HG03045 (cell line): ENCODE measurements around the gene UMODL1.
"Not testable (repeated sequence)": the region's sequence is repeated elsewhere in the genome, so short reads cannot be mapped to it uniquely, and the experiment has no call there.

Source experiments
- ATAC-seq: cut with Tn5 transposase; IDR thresholded peaks from one replicate; pipeline ENCODE4 v1.9.1; 2021; ENCODE audit warnings: mild to moderate bottlenecking, moderate library complexity; ENCODE audit not compliant: unreplicated experiment

The UMODL1 gene

DNA sequence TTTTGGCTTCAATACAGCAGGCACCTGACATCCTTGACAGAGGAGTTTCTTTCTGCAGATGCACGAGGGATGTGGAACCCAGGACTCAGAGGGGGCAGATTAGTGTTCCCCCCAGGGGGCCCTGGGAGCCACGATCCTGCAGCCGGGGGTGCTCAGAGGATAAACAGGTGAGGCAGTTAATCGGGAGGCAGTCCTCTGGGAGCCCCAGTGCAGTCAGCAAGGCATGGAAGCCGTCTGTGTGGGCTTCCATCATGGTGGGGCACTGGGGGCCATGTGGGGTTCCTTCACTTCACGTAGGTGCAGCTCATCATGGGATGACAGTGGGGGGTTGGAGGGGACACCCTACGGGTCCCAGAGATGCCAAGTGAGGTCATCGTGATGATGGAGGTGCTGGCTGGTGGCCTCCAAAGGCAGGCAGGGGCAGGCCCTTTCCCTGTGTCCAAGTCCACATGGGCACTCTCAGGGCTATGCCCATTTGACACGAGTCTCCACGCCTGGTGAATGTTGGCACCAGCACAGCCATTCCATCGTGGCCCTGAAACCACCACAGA lies 88.5 kb downstream of the UMODL1 start:
- ATAC-seq: no peak

DNA sequence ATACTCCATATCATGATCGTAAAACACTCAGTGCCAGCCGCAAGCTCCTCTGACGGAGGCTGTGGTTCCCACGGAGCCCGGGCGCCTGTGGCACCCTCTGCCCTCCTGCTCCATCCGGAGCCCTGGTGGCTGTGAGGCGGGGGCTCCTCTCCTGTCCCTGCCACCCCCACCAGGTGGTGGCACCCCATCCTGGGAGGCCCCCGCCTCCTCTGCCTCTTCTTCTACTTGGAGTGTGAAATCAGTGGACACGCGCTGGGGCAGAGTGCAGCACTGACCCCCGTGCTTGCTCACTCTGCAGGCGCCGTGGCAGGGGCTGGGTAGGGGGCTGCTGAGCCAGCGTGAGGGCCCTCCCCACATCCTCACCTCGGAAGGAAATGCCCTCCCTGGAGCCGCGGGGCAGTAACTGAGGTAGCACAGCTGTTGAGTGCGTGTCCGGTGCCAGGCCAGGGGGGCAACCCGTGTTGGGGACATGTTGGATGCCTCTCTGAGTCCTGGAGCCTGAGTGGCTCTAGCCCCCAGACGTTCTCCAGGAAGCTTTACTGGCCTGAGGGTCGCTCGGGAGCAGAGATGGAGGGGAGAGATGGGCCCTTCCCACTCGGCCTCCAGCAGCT lies 89.1 kb downstream of the UMODL1 start:
- ATAC-seq: no peak

DNA sequence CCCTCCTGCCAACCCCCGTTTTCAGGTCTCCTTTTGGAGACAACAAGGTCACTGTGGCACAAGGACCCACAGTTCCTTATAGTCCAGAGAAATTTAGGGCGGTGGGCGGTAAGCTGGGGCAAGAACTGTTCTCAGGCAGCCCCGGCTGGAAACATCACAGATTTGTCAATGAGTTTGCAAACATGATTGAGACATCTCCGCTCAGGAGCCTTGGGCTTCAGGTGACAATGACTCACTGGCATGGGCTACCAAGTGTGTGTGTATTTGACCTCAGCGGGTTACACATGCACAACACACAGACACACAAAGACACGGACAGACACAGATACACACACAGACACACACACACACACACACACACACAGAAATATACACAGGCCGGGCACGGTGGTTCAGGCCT lies 89.6 kb downstream of the UMODL1 start:
- no peak for ATAC-seq

DNA sequence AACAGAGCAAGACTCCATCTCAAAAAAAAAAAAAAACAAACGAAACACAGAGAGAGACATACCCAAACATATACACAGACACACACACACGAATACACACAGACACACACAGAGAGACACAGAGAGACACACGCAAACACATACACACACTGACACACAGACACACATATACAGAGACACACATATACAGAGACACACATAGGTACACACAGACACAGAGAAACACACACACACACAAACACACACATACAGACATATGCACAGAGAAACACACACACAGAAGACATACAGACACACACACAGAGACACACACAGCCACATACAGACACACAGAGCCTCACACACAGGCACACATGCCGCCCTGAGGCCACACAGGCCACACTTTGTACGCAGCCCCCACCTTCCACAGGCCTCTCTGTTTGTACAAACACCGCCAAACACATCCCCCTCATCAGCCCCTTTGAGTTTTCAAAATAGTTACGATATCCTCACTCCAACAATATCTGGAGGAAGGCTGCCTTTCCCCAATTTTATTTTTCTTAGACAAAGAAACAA lies 90.4 kb downstream of the UMODL1 start:
- ATAC-seq: no peak

DNA sequence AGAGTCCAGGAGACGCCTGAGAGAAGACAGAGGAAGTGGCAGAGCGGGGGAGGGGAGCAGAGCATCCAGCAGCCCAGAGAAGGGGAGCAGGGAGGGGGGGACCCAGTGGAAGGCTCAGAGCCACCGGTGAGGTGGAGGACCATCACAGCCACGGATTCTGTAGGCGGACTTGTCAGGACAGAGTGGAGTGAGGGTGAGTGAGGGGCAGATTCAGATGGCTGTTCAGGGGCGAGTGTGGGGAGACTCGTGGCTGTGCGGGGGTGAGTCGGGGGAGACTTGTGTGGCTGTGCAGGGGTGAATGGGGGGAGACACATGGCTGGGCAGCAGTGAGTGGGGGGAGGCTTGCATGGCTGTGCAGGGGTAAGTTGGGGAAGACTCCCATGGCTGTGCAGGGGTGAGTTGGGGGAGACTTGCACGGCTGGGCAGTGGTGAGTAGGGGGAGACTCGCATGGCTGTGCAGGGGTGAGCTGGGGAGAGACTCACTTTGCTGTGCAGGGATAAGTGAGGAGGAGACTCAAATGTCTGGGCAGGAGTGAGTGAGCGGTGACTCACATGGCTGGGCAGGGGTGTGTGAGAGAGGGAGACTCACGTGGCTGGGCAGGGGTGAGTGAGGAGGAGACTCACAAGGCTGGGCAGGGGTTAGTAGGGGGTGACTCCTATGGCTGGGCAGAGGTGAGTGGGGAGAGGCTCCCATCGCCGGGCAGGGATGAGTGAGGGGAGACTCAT lies 91.0 kb downstream of the UMODL1 start:
- no peak for ATAC-seq

DNA sequence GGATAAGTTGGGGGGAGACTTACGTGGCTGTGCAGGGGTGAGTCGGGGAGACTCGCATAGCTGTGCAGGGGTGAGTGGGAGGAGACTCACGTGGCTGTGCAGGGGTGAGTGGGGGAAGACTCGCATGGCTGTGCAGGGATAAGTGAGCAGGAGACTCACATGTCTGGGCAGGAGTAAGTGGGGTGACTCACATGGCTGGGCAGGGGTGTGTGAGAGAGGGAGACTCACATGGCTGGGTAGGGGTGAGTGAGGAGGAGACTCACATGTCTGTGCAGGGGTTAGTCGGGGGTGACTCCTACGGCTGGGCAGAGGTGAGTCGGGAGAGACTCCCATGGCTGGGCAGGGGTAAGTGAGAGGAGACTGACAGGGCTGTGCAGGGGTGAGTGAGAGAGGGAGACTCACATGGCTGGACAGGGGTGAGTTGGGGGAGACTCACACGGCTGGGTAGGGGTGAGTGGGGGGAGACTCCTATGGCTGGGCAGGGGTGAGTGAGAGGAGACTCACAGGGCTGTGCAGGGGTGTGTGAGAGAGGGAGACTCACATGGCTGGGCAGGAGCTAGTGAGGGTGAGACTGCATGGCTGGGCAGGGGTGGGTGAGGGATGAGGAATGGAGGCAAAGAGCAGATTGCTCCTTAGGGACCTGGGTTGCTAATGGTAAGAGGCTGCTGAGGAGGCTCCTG lies 91.9 kb downstream of the UMODL1 start:
- ATAC-seq: no peak

DNA sequence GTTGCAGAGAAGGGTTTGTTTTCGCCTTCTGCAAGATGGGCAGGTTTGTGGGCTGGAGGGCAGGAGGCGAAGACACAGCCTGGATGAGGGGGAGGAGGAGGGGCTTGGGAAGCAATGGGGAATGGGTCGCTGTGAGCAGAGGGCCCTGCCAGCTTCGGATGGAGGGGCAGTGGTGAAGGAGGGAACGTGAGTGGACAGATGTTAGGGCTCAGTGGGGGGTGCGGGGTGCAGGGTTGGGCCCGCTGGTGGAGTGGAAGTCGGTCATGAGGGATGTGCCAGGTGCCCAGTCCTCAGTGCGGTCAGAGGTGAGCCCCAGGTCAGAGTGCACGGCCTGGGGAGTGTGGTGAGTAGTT lies 92.4 kb downstream of the UMODL1 start:
- no peak for ATAC-seq

DNA sequence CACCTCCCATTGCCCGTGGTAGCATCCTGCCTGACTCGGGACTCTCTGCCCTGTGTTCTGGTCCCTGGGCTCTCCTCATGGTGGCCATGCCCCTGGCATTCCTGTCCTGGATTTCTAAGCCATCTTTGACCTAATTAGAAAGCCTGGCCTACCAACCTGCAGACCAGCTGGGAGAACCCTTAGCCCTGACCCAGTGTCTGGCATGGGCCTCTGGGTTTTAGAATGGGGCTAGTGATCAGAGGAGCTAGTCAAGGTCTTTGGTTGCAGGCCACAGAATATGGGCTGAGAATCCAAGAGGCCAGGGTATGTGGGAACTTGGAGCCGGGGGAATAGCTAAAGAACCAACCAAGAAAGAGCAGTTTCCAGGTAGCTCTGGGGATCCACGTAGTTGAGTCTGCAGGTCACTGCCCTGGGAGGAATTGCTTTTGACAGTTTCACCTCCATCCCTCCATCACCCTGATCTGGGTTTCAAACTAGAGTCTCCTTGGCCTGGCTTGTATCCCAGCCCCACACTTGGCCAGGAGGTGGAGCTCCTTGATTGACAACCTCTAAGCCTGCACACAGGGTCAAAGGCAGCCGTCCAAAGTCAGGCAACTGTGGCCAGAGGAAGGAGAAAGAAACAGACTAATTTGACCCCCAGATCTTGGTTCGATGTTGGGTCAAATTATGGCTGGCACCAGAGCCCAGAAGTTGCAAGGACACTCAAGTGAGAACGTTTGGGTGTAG lies 93.1 kb downstream of the UMODL1 start:
- no peak for ATAC-seq

DNA sequence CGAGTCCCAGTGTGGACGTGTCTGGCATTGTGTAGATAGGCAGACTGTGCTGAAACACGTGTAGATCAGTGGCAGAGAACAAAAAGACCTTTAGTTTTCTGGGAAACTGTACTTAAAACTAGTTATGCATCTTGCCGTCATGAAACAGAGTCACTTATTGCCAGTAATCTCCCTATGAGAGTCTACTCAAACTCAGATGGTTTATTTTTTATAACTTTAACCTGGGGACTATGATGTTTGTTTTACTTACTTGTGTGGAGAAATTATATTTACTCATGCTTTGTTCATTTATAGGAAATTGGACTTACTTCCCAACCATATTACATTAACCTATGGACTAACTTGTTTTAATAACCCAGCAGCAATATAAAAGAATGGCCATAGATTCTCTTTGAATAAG lies 93.7 kb downstream of the UMODL1 start:
- no peak for ATAC-seq

DNA sequence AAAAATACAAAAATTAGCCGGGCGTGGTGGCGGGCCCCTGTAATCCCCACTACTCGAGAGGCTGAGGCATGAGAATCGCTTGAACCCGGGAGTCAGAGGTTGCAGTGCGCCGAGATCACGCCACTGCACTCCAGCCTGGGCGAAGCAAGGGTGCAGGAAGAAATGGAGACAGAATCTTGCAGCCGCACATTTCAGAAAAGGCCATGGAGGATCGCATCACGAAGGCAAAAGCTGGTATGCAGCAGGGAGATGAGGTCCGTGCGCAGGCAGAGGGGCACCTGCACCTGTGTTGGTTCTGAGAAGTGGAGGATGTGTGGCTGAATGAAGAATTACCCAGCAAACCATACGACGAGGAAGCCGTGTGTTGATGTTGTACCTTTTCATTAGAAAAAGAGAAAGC lies 94.8 kb downstream of the UMODL1 start:
- ATAC-seq: no peak

DNA sequence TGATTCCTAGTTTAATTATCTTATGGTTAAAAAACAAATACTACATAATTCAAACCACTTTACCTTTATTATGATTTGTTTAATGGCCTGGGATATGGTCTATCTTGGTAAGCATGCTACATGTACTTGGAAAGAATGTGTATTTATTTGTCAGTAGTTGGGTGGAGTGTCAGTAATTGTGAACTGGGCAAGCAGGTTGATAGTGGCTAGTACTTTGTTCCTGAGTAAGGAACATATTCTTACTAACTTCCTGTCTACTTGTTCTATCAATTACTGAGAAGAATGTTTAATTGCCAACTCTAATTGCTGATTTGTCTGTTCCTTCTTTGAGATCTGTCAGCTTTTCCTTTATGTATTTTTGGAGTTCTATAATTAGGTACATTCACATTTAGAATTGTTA lies 98.6 kb downstream of the UMODL1 start:
- no peak for ATAC-seq

DNA sequence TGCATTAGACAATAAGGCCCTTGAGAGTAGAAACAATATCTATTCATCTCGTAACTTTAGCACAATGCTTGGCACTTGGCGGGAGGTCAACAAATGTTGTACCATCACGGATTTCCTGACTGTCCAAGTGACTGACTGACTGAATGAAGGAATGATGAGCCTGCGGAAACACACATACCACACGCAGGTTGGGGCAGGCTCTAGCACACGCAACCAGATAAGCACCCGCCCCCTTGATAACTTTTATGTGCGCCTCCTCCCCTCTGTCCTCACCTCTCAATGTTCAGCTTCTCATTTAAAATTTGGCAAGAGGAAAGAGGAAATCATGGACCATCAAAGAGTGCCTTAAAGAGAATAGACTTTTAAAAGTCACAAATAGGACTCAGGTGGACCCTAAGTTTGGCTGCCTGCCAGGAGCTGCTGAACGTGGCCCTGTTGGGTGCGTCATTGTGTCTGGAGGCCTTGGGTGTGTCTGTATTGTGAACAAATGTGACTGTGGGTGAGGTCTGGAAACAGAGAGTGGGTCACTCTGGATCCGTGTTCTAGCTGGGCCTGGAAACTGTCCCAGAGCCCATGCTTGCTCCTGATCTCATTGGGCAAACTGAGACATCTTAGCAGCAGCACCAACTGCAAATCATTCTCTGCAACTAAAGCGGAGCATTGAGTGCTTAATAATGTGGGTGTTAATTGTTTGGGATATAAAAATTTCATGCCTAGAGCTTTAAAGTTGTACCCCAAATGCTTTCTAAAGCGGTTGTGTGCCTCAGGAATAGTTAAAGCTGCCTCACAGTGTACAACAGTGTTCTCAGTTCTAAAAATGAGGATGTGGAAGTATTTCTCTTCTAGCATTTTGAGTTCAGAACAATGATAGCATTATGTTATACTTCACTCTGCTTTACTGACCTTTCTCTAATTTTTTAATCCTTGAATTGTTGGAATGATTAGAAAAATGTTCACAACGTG lies 100.3 kb downstream of the UMODL1 start:
- ATAC-seq: no peak

DNA sequence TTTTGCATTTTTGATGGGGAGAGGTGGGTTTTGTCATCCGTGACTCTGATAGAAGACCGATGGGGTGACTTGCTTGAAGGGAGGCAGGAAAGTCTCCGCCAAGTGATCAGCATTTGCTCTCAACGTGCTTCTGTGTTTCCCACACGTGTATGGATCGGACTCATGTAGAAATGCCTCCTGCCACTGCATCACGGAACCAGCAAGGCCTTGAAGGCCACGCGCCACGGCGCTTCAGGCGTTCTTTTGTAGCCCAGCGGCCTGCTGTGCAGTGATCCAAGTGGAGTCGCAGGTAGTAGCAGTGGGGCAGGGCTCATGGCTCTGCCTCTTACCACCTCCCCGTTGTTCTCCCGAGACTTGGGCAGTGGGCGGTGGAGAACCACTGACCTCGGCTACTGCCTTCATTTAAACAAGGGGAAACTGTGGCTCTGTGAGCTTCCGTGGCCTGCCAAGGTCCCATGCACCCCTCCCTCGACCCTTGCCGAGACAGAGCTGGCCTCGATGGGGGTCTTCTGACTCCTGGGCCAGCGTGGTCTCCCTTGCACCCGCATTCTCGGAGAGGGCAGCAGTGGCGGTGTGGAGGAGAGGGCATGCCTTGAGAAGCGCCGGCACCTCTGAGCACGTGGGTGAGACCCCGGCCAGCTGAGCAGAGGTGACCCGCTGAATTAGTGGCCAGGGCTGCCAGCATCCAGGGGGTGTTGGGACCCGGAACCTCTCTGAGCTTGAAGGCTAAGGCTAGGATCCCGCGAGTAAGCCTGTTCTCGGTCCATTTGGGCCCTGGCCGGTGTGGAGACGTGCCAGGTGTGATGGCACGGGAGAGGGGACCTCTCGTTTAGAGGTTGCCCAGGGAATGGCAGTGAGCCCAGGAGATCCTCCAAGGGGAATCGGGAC lies 101.7 kb downstream of the UMODL1 start:
- no peak for ATAC-seq

DNA sequence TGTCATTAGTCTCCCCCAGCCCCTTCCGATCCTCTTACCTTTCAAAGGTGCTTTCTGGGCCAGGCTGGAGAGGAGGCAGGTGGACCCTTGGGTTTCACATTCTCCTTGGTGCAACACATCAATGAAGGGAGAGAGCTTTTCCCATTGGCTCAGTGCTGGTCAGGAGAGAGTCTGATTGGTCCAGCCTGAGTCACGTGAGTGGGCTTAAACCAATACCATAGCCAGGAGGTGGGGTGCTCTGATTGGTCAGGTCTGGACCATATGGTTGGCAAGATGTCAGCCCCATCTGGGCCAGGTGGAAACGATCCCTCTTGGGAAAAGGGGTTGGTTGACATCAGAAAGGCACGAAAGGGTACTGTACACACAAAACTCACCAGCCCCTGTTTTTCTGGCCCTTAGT lies 103.1 kb downstream of the UMODL1 start:
- no peak for ATAC-seq

DNA sequence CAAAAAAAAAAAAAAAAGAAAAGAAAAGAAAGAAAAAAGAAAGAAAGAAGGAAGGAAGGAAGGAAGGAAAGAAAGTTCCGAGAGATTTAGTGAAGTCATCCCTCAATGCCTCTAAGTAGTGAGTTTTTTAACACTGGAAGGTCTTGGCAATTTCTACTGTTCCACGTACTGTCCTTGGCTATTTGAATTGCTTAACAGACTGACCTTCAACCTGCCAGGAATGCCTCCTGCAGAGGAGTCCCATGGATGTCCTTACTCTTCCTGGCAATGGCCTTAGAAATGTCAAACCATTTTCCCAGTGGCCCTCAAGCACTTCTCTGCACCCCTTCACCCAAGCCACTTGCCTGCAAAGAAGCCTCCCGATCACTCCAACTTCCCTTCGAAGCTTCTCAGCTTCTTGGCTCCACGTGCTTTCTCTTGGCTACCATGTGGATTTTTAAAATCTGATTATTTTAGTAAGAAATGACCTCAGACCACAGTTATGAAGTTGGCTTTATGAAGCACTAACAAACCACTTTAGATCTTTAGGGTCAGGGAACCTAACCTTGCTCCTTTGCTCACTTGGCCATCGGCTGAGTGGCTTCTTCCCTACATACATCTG lies 104.1 kb downstream of the UMODL1 start:
- ATAC-seq: no peak

DNA sequence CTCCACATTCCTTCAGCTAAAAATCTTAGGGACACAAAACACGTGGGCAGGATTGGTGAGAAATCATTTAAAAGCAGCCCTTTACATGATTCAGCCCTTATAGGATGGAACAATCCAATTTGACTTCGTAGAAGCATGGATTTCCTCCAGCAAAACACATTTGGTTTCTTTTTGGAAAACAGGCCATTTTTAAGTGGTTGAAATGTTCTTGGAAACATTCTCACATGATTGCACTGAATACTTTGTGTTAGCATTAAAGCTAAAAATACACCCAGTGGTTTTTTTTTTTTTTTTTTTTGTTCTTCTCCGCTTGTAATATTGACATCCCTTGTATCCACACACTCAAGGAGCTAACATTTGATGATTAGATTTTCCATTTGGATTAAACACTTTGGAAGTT lies 105.7 kb downstream of the UMODL1 start:
- no peak for ATAC-seq

DNA sequence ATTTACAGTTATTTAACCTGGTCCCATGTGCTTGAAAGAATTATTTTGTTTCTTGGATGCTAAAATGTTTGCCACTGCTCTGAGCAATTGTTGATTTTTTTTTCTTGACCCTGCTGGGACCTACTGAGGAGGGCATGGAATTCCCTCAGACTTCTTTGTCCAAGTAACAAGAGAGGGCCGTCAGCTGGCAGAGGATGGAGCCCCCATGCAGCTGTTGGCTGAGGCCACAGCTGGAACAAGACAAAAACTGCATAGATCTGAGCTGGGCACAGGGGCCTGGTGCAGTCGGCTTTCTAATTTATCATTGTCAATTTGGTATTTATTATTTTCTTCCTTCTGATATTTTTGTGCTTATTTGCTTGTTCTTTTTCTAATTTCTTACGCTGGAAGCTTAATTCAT lies 108.2 kb downstream of the UMODL1 start:
- no peak for ATAC-seq

DNA sequence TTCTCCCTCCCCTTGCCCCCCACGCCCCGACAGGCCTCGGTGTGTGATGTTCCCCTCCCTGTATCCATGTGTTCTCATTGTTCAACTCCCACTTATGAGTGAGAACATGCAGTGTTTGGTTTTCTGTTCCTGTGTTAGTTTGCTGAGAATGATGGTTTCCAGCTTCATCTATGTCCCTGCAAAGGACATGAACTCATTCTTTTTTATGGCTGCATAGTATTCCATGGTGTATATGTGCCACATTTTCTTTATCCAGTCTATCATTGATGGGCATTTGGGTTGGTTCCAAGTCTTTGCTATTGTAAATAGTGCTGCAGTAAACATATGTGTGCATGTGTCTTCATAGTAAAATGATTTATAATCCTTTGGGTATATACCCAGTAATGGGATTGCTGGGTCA lies 108.9 kb downstream of the UMODL1 start:
- not testable (repeated sequence) for ATAC-seq
